ENCODE measurements around the gene COG5.

- TF ChIP-seq CTCF (IDR thresholded peaks at IDR 0.05; ENCODE audit: insufficient read depth, low read length) (no peak), REST (IDR thresholded peaks at IDR 0.05; ENCODE audit: insufficient replicate concordance, low read depth) (no peak), GABPA (IDR thresholded peaks at IDR 0.05; ENCODE audit: low read depth) (no peak), SPI1 (IDR thresholded peaks at IDR 0.05; ENCODE audit: borderline replicate concordance, low read depth) (no peak), POLR2AphosphoS5 (IDR thresholded peaks at IDR 0.05; ENCODE audit: low read depth) (no peak)
Observed at GRCh38 chr7:107206706-107207105, 357.0 kb downstream of the COG5 start.
